CD4-positive, CD25-positive, alpha-beta regulatory T cell (primary cell): Measurements from ENCODE around the gene METTL1. TPM values are rescaled to one million over a fixed set of nuclear protein-coding genes. Genes with fewer than 3 reads are reported as not detected.
A peak's percentile ranks its signal among the peaks of the same experiment; 100 is the strongest.

Source experiments
- ATAC-seq, 2 donors: fragments of 150-1000 bp; cut with Tn5 transposase; one replicate each; pipeline ENCODE4 v1.10.0; 2021; ENCODE audit warnings: low read depth in 2 of 2, moderate number of reproducible peaks in 2 of 2, moderate library complexity in 1 of 2
- DNase-seq, 3 donors: peaks; one replicate each; pipeline versions ENCODE4 v3.0.0 to v3.0.0-alpha.2; 2012 to 2022; ENCODE audit warnings: mixed read lengths in 1 of 3
- H3K27ac ChIP-seq: one replicate; pipeline ENCODE4 v1.7.0; 2013; ENCODE audit warnings: mild to moderate bottlenecking, low read length; ENCODE audit not compliant: insufficient read depth, poor library complexity, severe bottlenecking
- H3K27me3 ChIP-seq: one replicate; pipeline ENCODE4 v1.7.0; 2013; ENCODE audit warnings: low read length; ENCODE audit not compliant: control insufficient read depth, insufficient read depth
- H3K36me3 ChIP-seq: one replicate; pipeline ENCODE4 v1.7.0; 2013; ENCODE audit warnings: mild to moderate bottlenecking, low read length, moderate library complexity; ENCODE audit not compliant: control insufficient read depth, insufficient read depth
- H3K4me1 ChIP-seq: 2 replicates; pipeline ENCODE4 v1.7.0; 2013; ENCODE audit warnings: mild to moderate bottlenecking, low read length; ENCODE audit not compliant: insufficient read depth, control insufficient read depth, poor library complexity, severe bottlenecking
- H3K4me3 ChIP-seq: one replicate; pipeline ENCODE4 v1.7.0; 2013; ENCODE audit warnings: low read depth, mild to moderate bottlenecking, low read length, moderate library complexity
- H3K9me3 ChIP-seq, 2 experiments: 1 replicate in 1 of 2; 2 replicates in 1 of 2; pipeline ENCODE4 v1.7.0; 2013; ENCODE audit warnings: low read length in 2 of 2, mild to moderate bottlenecking in 1 of 2, moderate library complexity in 1 of 2; ENCODE audit not compliant: control insufficient read depth in 2 of 2
- H3K27ac Mint-ChIP-seq, 3 donors: one replicate each; pipeline ENCODE4 v1.8.0; 2020 to 2022; ENCODE audit warnings: mild to moderate bottlenecking in 3 of 3, mixed read lengths in 3 of 3, moderate library complexity in 2 of 3
- H3K27me3 Mint-ChIP-seq: one replicate; pipeline ENCODE4 v1.8.0; 2022; ENCODE audit warnings: mild to moderate bottlenecking, mixed read lengths
- H3K36me3 Mint-ChIP-seq: one replicate; pipeline ENCODE4 v1.8.0; 2020; ENCODE audit warnings: mixed read lengths
- H3K4me1 Mint-ChIP-seq, 4 donors: one replicate each; pipeline ENCODE4 v1.8.0; 2020 to 2022; ENCODE audit warnings: mixed read lengths in 4 of 4, mild to moderate bottlenecking in 1 of 4
- H3K4me3 Mint-ChIP-seq, 4 donors: one replicate each; pipeline ENCODE4 v1.8.0; 2020 to 2022; ENCODE audit warnings: mild to moderate bottlenecking in 4 of 4, mixed read lengths in 4 of 4, moderate library complexity in 3 of 4
- H3K9me3 Mint-ChIP-seq, 7 donors: one replicate each; pipeline ENCODE4 v1.8.0; 2020 to 2022; ENCODE audit warnings: mixed read lengths in 7 of 7, mild to moderate bottlenecking in 3 of 7, moderate library complexity in 2 of 7
- polyA plus RNA-seq, 4 donors: library from polyadenylated mRNA; unstranded; fragments of 300-500 nt; fragmentation: Illumina TruSeq; gene quantifications; one replicate each; pipeline ENCODE4 v1.2.3, GENCODE V29; 2021
- total RNA-seq: library from RNA; stranded (reverse); gene quantifications from one replicate; pipeline ENCODE4 v1.2.3, GENCODE V29; 2022

The METTL1 gene
- total and polyA plus RNA-seq, 5 donors from 2014 or later = 3.5 to 10.8 (median 7.1) TPM

GRCh38 chr12:57793920-57794319 lies 22.0 kb upstream of the METTL1 start:
- H3K4me3 ChIP-seq = no peak overlapping the region
- H3K27ac Mint-ChIP-seq = peak overlapping the region in 1 of 3 donors; percentile 70
- H3K36me3 ChIP-seq = peaks cover 64% of the 10 kb centered on the region
- ATAC-seq (no peak), DNase-seq (no peak)
- H3K27me3 ChIP-seq = no peaks in the 10 kb centered on the region
- no peaks in the 10 kb centered on the region for H3K4me1 ChIP-seq
- H3K36me3 Mint-ChIP-seq = peaks cover 42% of the 10 kb centered on the region
- no peaks in the 10 kb centered on the region for H3K9me3 ChIP-seq
- H3K9me3 Mint-ChIP-seq = no peaks in the 10 kb centered on the region
- no peak overlapping the region for H3K4me3 Mint-ChIP-seq
- no peak overlapping the region for H3K27ac ChIP-seq
- H3K4me1 Mint-ChIP-seq = peaks cover 4 to 7% (median 5%) of the 10 kb centered on the region in 4 donors
- H3K27me3 Mint-ChIP-seq = no peaks in the 10 kb centered on the region

GRCh38 chr12:57783861-57784260 lies 12.0 kb upstream of the METTL1 start:
- DNase-seq = no peak
- Mint-ChIP-seq H3K4me1 (peaks cover 12 to 59% (median 30%) of the 10 kb centered on the region in 4 donors), H3K4me3 (peak overlapping the region; percentile 70 to 96 (median 76)), H3K27ac (peak overlapping the region; percentile 43 to 59 (median 48)), H3K27me3 (no peaks in the 10 kb centered on the region), H3K9me3 (no peaks in the 10 kb centered on the region), H3K36me3 (peaks cover 13% of the 10 kb centered on the region)
- H3K9me3 ChIP-seq = no peaks in the 10 kb centered on the region
- H3K36me3 ChIP-seq = peaks cover 25% of the 10 kb centered on the region
- H3K4me3 ChIP-seq = peak overlapping the region; percentile 21
- no peaks in the 10 kb centered on the region for H3K27me3 ChIP-seq
- H3K4me1 ChIP-seq = peaks cover 38% of the 10 kb centered on the region
- ATAC-seq = no peak
- no peak overlapping the region for H3K27ac ChIP-seq

- DNase-seq (no peak), ATAC-seq (no peak)
- Histone ChIP-seq H3K27ac (peak overlapping the region; percentile 74), H3K4me3 (peak overlapping the region; percentile 91), H3K27me3 (no peaks in the 10 kb centered on the region), H3K9me3 (no peaks in the 10 kb centered on the region), H3K36me3 (peaks cover 20% of the 10 kb centered on the region), H3K4me1 (peaks cover 38% of the 10 kb centered on the region)
- peaks cover 12 to 55% (median 30%) of the 10 kb centered on the region in 4 donors for H3K4me1 Mint-ChIP-seq
- H3K4me3 Mint-ChIP-seq = peak overlapping the region; percentile 96 to 100 (median 98)
- H3K36me3 Mint-ChIP-seq = peaks cover 9% of the 10 kb centered on the region
- no peaks in the 10 kb centered on the region for H3K9me3 Mint-ChIP-seq
- peak overlapping the region in 1 of 3 donors; percentile 100 for H3K27ac Mint-ChIP-seq
- H3K27me3 Mint-ChIP-seq = peaks cover 4% of the 10 kb centered on the region
Observed at GRCh38 chr12:57783466-57783801, 11.5 kb upstream of the METTL1 start.

- H3K27ac Mint-ChIP-seq = peak within 1 kb of the TSS; percentile 97 to 100 (median 100)
- DNase-seq (peak; percentile 91 to 97 (median 94)), ATAC-seq (peak; percentile 94 to 95)
- peaks cover 38% of the 10 kb centered on the region for H3K4me1 ChIP-seq
- no peaks in the 10 kb centered on the region for H3K9me3 ChIP-seq
- H3K9me3 Mint-ChIP-seq = no peaks in the 10 kb centered on the region
- peaks cover 16% of the 10 kb centered on the region for H3K36me3 ChIP-seq
- H3K27me3 ChIP-seq = no peaks in the 10 kb centered on the region
- H3K4me1 Mint-ChIP-seq = peaks cover 12 to 54% (median 30%) of the 10 kb centered on the region in 4 donors
- H3K4me3 Mint-ChIP-seq = peak within 1 kb of the TSS; percentile 96 to 100 (median 98)
- peaks cover 8% of the 10 kb centered on the region for H3K36me3 Mint-ChIP-seq
- peaks cover 4% of the 10 kb centered on the region for H3K27me3 Mint-ChIP-seq
- peak within 1 kb of the TSS; percentile 74 for H3K27ac ChIP-seq
- peak within 1 kb of the TSS; percentile 91 for H3K4me3 ChIP-seq
Observed at GRCh38 chr12:57782608-57783465, 10.9 kb upstream of the METTL1 start, which contains the start of gene TSFM. TSS of gene TSFM (plus strand) at chr12:57782787. CDS start at chr12:57782802, 15 bp downstream.

- Mint-ChIP-seq H3K27me3 (peaks cover 4% of the 10 kb centered on the region), H3K4me3 (peak overlapping the region; percentile 96 to 100 (median 98)), H3K4me1 (peaks cover 12 to 54% (median 31%) of the 10 kb centered on the region in 4 donors), H3K9me3 (no peaks in the 10 kb centered on the region), H3K27ac (peak overlapping the region; percentile 97 to 100 (median 100)), H3K36me3 (peaks cover 8% of the 10 kb centered on the region)
- Histone ChIP-seq H3K4me1 (peaks cover 38% of the 10 kb centered on the region), H3K36me3 (peaks cover 13% of the 10 kb centered on the region), H3K27me3 (no peaks in the 10 kb centered on the region), H3K27ac (peak overlapping the region; percentile 74), H3K9me3 (no peaks in the 10 kb centered on the region), H3K4me3 (peak overlapping the region; percentile 91)
- ATAC-seq (no peak), DNase-seq (no peak)
Observed at GRCh38 chr12:57782243-57782607, 10.3 kb upstream of the METTL1 start.

GRCh38 chr12:57781801-57782200 lies 9.9 kb upstream of the METTL1 start:
- Mint-ChIP-seq H3K4me3 (peak overlapping the region; percentile 46 to 100 (median 98)), H3K27ac (peak overlapping the region; percentile 97 to 100 (median 100)), H3K27me3 (peaks cover 4% of the 10 kb centered on the region), H3K4me1 (peaks cover 12 to 54% (median 31%) of the 10 kb centered on the region in 4 donors), H3K9me3 (no peaks in the 10 kb centered on the region), H3K36me3 (peaks cover 8% of the 10 kb centered on the region)
- Histone ChIP-seq H3K36me3 (peaks cover 9% of the 10 kb centered on the region), H3K27me3 (no peaks in the 10 kb centered on the region), H3K4me3 (peak overlapping the region; percentile 91), H3K9me3 (no peaks in the 10 kb centered on the region), H3K27ac (peak overlapping the region; percentile 74), H3K4me1 (peaks cover 38% of the 10 kb centered on the region)
- DNase-seq = no peak
- ATAC-seq = no peak

GRCh38 chr12:57781244-57781643 lies 9.3 kb upstream of the METTL1 start:
- Mint-ChIP-seq H3K4me3 (peak overlapping the region; percentile 46 to 100 (median 88)), H3K36me3 (peaks cover 3% of the 10 kb centered on the region), H3K27me3 (peaks cover 4% of the 10 kb centered on the region)

More at GRCh38 chr12:57781244-57781643, 9.3 kb upstream of the METTL1 start:
- DNase-seq (peak in 1 of 3 donors; percentile 18), ATAC-seq (no peak)
- Mint-ChIP-seq H3K4me1 (peaks cover 12 to 50% (median 29%) of the 10 kb centered on the region in 4 donors), H3K27ac (peak overlapping the region; percentile 23 to 100 (median 85)), H3K9me3 (no peaks in the 10 kb centered on the region)
- peak overlapping the region; percentile 74 for H3K27ac ChIP-seq
- peak overlapping the region; percentile 91 for H3K4me3 ChIP-seq
- H3K27me3 ChIP-seq = no peaks in the 10 kb centered on the region
- no peaks in the 10 kb centered on the region for H3K9me3 ChIP-seq
- H3K36me3 ChIP-seq = peaks cover 3% of the 10 kb centered on the region
- peaks cover 38% of the 10 kb centered on the region for H3K4me1 ChIP-seq
